Esophagus muscularis mucosa (tissue), 3 donors: ENCODE data around the gene TNK2.

Experiments
- POLR2A ChIP-seq: fragments of 450-650 bp; IDR thresholded peaks from one replicate; pipeline ENCODE4 v1.6.1; 2017; ENCODE audit warnings: antibody characterized with exemption, moderate library complexity, mild to moderate bottlenecking, low read depth
- POLR2AphosphoS5 ChIP-seq, 2 donors: sonication (generic); formaldehyde crosslinking; IDR thresholded peaks; one replicate each; pipeline ENCODE4 v1.6.1; 2017; ENCODE audit warnings: antibody characterized with exemption in 2 of 2
- TF ChIP-seq, protein P1 (sequence below), 3 experiments: fragments of 200-600 bp in 2 of 3; fragments of 450-650 bp in 1 of 3; sonication (generic) in 2 of 3; IDR thresholded peaks; one replicate each; pipeline ENCODE4 v1.5.1; 2017 to 2019; ENCODE audit warnings: antibody characterized with exemption in 3 of 3, mild to moderate bottlenecking in 2 of 3, moderate library complexity in 1 of 3

DNA sequence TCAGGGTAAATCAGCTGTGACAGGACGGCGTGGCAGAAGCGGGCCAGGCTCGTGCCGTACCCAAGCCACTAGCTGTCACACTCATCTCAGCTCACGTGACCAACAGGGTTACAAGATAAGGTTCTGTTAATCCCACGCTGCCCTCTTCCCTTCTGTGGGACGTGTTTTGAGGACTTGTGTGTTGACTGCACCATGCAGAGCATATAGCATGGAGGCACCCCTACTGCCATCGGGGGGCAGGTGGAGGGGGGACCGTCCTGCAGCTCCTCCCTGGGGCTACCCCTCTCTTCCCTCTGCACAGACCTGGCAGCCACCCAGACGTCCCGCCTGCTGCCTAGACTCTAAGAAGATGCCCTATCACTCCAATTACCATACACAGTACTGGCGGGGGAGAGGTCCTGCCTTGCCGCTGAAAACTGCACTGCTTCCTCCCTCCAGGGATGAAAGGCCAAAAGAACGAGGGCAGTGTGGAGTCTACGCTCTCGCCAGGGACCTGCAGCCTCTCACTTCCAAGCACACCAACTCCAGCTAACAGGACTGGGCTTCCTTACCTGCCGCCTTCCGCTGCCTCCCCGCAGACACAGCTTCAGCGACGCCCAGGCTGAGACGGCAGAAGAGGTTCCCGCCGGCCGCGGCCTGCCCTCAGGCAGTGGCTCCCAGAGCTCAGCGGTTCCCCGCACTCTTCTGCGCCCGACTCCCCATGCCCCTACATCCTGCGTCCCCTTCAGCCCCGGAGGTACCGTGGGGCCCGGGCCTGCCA, at the start of gene TNK2:
- no peak for TF ChIP-seq POLR2AphosphoS5 (IDR thresholded peaks at IDR 0.05)
- no peak for TF ChIP-seq POLR2A
- TF ChIP-seq, protein P1, sequence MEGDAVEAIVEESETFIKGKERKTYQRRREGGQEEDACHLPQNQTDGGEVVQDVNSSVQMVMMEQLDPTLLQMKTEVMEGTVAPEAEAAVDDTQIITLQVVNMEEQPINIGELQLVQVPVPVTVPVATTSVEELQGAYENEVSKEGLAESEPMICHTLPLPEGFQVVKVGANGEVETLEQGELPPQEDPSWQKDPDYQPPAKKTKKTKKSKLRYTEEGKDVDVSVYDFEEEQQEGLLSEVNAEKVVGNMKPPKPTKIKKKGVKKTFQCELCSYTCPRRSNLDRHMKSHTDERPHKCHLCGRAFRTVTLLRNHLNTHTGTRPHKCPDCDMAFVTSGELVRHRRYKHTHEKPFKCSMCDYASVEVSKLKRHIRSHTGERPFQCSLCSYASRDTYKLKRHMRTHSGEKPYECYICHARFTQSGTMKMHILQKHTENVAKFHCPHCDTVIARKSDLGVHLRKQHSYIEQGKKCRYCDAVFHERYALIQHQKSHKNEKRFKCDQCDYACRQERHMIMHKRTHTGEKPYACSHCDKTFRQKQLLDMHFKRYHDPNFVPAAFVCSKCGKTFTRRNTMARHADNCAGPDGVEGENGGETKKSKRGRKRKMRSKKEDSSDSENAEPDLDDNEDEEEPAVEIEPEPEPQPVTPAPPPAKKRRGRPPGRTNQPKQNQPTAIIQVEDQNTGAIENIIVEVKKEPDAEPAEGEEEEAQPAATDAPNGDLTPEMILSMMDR (IDR thresholded peaks at IDR 0.05) = no peak
